ENCODE results near the gene LGR4. TPM values are rescaled to one million over a fixed set of nuclear protein-coding genes. Genes with fewer than 3 reads are reported as not detected.

Gene LGR4
- total and polyA plus RNA-seq, 10 of the 15 experiments (the other 5 are each of a cell fraction or from before 2014, with no cell fraction given): under 0.01 to 0.64 (median 0.04) TPM; not detected in 5

DNA sequence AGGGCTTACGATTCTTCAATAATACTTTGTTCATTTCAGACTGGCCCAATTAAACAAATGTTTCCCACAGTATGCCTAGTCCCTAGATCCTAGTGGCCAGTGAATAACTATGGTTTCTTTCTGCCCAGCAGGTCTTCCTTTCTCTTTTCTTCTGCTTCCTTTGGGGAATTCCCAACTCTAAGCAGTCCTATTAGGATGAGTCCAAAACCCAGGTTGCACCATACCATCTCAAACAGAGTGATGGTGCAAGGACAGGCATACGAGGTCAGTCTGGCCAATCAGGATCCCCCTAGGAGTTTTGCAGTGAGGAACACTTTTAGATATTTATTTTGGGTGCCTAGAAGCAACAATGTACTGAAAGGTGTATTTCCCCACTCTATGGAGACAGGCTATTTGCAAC lies 68.2 kb downstream of the LGR4 start:
- H3K4me1 ChIP-seq (ENCODE audit: control insufficient read depth, insufficient read depth, low read length): no peaks in the 10 kb centered on the region
- CTCF ChIA-PET: interaction anchor here (0.7 to 0.8 kb wide), 2 partner anchors 95 to 108 kb away, joined by 3 read pairs; no protein-coding TSS in a partner anchor
- RAD21 ChIA-PET (ENCODE audit: unreplicated experiment): no interaction called here
- 19% methylated on average over 2 of the region's 2 CpGs for WGBS (ENCODE audit: insufficient coverage, insufficient replicate concordance, low lambda C conversion rate, missing lambda C conversion rate)
- H3K9me3 ChIP-seq (replicated peaks; ENCODE audit: control insufficient read depth, insufficient read depth, low read length): no peaks in the 10 kb centered on the region
- H3K9ac ChIP-seq (ENCODE audit: control insufficient read depth, insufficient read depth, low read length): no peak overlapping the region
- in situ Hi-C loops (cut with MboI): no loop called here
- H2AFZ ChIP-seq (ENCODE audit: control insufficient read depth, low read depth, low read length): no peak overlapping the region
- no peaks in the 10 kb centered on the region for H3K36me3 ChIP-seq (ENCODE audit: control insufficient read depth in 2 of 2, insufficient read depth in 2 of 2, low read length in 1 of 2)
- no peak overlapping the region for H3K4me2 ChIP-seq (ENCODE audit: control insufficient read depth, insufficient read depth)
- no TSS peak for BruUV-seq (replicated peaks)
- H4K20me1 ChIP-seq (ENCODE audit: control insufficient read depth, insufficient read depth): no peaks in the 10 kb centered on the region
- DNase-seq (ENCODE audit: low read depth, low spot score): no peak
- no peak overlapping the region for H3K4me3 ChIP-seq
- no peaks in the 10 kb centered on the region for H3K27me3 ChIP-seq (replicated peaks in 1 of 2; ENCODE audit: control insufficient read depth in 2 of 2, insufficient read depth in 2 of 2, low read length in 1 of 2)
- POLR2A ChIA-PET: no interaction called here
- FAIRE-seq: no peak
- no peak for ATAC-seq
- SMC1A ChIA-PET (ENCODE audit: uncharacterized antibody, unreplicated experiment): interaction anchor here (1.1 kb wide), 1 partner anchor 221 kb away, joined by 3 read pairs; no protein-coding TSS in a partner anchor
- TF ChIP-seq RCOR1 (conservative IDR thresholded peaks at IDR 0.05; ENCODE audit: low read depth, low read length) (no peak), FOS (IDR thresholded peaks at IDR 0.05; ENCODE audit: borderline replicate concordance, extremely low read depth, insufficient read length) (no peak), RB1 (IDR thresholded peaks at IDR 0.05; ENCODE audit: borderline replicate concordance) (no peak), FOXK2 (IDR thresholded peaks at IDR 0.05) (no peak), ZNF24 (IDR thresholded peaks at IDR 0.05) (no peak), SMARCA5 (IDR thresholded peaks at IDR 0.05) (no peak), HCFC1 (IDR thresholded peaks at IDR 0.05; ENCODE audit: low read length) (no peak), RUNX3 (IDR thresholded peaks at IDR 0.05; ENCODE audit: low read length) (no peak)
- no peaks in the 10 kb centered on the region for H3K79me2 ChIP-seq (ENCODE audit: control insufficient read depth, insufficient read depth, low read length)
- intact Hi-C loops (cut with micrococcal nuclease; ENCODE audit: unreplicated experiment): no loop called here
- no peak overlapping the region for H3K27ac ChIP-seq (ENCODE audit: control insufficient read depth, insufficient read depth)

DNA sequence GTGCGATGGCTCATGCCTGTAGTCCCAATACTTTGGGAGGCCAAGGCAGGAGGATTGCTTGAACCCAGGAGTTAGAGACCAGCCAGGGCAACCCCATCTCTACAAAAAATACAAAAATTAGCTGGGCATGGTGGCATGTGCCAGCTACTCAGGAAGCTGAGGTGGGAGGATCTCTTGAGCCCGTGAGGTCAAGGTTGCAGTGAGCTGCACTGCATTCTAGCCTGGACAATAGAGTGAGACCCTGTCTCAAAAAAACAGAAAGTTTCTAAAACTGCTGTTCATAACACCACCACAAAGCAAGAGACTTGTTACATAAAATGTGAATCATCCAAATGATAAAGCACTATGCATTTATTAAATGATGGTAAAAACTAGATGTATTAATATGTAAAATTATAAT lies 69.4 kb downstream of the LGR4 start:
- ChIA-PET POLR2A (no interaction called here), CTCF (no interaction called here), RAD21 (ENCODE audit: unreplicated experiment) (no interaction called here), SMC1A (ENCODE audit: uncharacterized antibody, unreplicated experiment) (interaction anchor here (0.9 to 1.0 kb wide), 2 partner anchors 16 to 83 kb away, joined by 4 read pairs; no protein-coding TSS in a partner anchor)
- H3K9ac ChIP-seq (ENCODE audit: control insufficient read depth, insufficient read depth, low read length): no peak overlapping the region
- TF ChIP-seq, protein P1, sequence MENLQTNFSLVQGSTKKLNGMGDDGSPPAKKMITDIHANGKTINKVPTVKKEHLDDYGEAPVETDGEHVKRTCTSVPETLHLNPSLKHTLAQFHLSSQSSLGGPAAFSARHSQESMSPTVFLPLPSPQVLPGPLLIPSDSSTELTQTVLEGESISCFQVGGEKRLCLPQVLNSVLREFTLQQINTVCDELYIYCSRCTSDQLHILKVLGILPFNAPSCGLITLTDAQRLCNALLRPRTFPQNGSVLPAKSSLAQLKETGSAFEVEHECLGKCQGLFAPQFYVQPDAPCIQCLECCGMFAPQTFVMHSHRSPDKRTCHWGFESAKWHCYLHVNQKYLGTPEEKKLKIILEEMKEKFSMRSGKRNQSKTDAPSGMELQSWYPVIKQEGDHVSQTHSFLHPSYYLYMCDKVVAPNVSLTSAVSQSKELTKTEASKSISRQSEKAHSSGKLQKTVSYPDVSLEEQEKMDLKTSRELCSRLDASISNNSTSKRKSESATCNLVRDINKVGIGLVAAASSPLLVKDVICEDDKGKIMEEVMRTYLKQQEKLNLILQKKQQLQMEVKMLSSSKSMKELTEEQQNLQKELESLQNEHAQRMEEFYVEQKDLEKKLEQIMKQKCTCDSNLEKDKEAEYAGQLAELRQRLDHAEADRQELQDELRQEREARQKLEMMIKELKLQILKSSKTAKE (IDR thresholded peaks at IDR 0.05; ENCODE audit: low read depth, poor library complexity, severe bottlenecking): no peak
- no peak for TF ChIP-seq NR2F1 (conservative IDR thresholded peaks at IDR 0.05)
- no peak for TF ChIP-seq IRF3 (IDR thresholded peaks at IDR 0.05)
- TF ChIP-seq CREB1 (IDR thresholded peaks at IDR 0.05; ENCODE audit: low read depth): no peak
- TF ChIP-seq SREBF2 (IDR thresholded peaks at IDR 0.05; ENCODE audit: low read length): no peak
- TF ChIP-seq ZNF217 (IDR thresholded peaks at IDR 0.05): no peak
- no peak for TF ChIP-seq MEF2A (IDR thresholded peaks at IDR 0.05; ENCODE audit: insufficient read depth, low read depth, low read length)
- no peak for TF ChIP-seq POLR2A (IDR thresholded peaks at IDR 0.05; ENCODE audit: low read depth, low read length)
- TF ChIP-seq DPF2 (IDR thresholded peaks at IDR 0.05): no peak
- no peak for TF ChIP-seq SMAD5 (IDR thresholded peaks at IDR 0.05; ENCODE audit: low read depth)
- no peak for TF ChIP-seq FOXM1 (IDR thresholded peaks at IDR 0.05; ENCODE audit: low read depth, low read length)
- no peak for TF ChIP-seq TBL1XR1 (IDR thresholded peaks at IDR 0.05; ENCODE audit: low read depth, low read length)
- H3K4me1 ChIP-seq (ENCODE audit: control insufficient read depth, insufficient read depth, low read length): no peaks in the 10 kb centered on the region
- no peak overlapping the region for H2AFZ ChIP-seq (ENCODE audit: control insufficient read depth, low read depth, low read length)
- H3K4me3 ChIP-seq: no peak overlapping the region
- H3K36me3 ChIP-seq (ENCODE audit: control insufficient read depth in 2 of 2, insufficient read depth in 2 of 2, low read length in 1 of 2): no peaks in the 10 kb centered on the region
- H3K4me2 ChIP-seq (ENCODE audit: control insufficient read depth, insufficient read depth): no peak overlapping the region
- no peak for DNase-seq (ENCODE audit: low read depth, low spot score)
- no peak overlapping the region for H3K27ac ChIP-seq (ENCODE audit: control insufficient read depth, insufficient read depth)
- FAIRE-seq: no peak
- intact Hi-C loops (cut with micrococcal nuclease; ENCODE audit: unreplicated experiment): no loop called here
- no peaks in the 10 kb centered on the region for H3K27me3 ChIP-seq (replicated peaks in 1 of 2; ENCODE audit: control insufficient read depth in 2 of 2, insufficient read depth in 2 of 2, low read length in 1 of 2)
- H4K20me1 ChIP-seq (ENCODE audit: control insufficient read depth, insufficient read depth): no peaks in the 10 kb centered on the region
- H3K9me3 ChIP-seq (replicated peaks; ENCODE audit: control insufficient read depth, insufficient read depth, low read length): no peaks in the 10 kb centered on the region
- WGBS (ENCODE audit: insufficient coverage, insufficient replicate concordance, low lambda C conversion rate, missing lambda C conversion rate): 19% methylated on average over 2 of the region's 2 CpGs
- BruUV-seq (replicated peaks): no TSS peak
- in situ Hi-C loops (cut with MboI): no loop called here
- ATAC-seq: no peak
- H3K79me2 ChIP-seq (ENCODE audit: control insufficient read depth, insufficient read depth, low read length): no peaks in the 10 kb centered on the region

Data from GM12878 (cell line).